GM18519 (cell line): ENCODE data around the gene MYBPC1.
"Not testable (repeated sequence)": the region's sequence is repeated elsewhere in the genome, so short reads cannot be mapped to it uniquely, and the experiment has no call there.

Source experiments
- ATAC-seq: cut with Tn5 transposase; IDR thresholded peaks from one replicate; pipeline ENCODE4 v1.9.1; 2021; ENCODE audit warnings: mild to moderate bottlenecking, moderate library complexity; ENCODE audit not compliant: unreplicated experiment, low FRiP score

MYBPC1 gene, protein sequence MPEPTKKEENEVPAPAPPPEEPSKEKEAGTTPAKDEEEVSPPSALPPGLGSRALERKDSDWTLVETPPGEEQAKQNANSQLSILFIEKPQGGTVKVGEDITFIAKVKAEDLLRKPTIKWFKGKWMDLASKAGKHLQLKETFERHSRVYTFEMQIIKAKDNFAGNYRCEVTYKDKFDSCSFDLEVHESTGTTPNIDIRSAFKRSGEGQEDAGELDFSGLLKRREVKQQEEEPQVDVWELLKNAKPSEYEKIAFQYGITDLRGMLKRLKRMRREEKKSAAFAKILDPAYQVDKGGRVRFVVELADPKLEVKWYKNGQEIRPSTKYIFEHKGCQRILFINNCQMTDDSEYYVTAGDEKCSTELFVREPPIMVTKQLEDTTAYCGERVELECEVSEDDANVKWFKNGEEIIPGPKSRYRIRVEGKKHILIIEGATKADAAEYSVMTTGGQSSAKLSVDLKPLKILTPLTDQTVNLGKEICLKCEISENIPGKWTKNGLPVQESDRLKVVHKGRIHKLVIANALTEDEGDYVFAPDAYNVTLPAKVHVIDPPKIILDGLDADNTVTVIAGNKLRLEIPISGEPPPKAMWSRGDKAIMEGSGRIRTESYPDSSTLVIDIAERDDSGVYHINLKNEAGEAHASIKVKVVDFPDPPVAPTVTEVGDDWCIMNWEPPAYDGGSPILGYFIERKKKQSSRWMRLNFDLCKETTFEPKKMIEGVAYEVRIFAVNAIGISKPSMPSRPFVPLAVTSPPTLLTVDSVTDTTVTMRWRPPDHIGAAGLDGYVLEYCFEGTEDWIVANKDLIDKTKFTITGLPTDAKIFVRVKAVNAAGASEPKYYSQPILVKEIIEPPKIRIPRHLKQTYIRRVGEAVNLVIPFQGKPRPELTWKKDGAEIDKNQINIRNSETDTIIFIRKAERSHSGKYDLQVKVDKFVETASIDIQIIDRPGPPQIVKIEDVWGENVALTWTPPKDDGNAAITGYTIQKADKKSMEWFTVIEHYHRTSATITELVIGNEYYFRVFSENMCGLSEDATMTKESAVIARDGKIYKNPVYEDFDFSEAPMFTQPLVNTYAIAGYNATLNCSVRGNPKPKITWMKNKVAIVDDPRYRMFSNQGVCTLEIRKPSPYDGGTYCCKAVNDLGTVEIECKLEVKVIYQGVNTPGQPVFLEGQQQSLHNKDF

DNA sequence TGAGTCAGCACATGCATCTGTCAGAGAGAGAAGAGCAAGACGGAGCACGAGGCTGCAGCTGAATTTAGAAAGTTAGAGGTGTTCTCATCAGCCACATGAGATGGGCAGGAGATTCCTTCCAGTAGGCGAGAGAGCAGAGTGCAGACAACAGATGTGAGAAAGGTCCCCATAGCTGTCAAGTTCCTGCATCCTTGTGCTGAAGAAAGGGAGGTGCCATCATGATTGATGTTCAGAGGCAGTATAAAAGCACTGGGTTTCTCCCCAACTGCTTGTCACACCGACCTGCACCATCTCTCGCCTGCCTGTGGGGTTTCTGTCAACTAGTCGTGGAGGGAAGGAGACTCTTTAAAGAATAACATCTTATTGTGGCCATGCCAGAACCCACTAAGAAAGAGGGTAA lies at the start of gene MYBPC1:
MYBPC1 (plus strand) TSS at position 272 of the 400 bp plus-strand sequence; CDS start at position 372, 100 bp downstream.
- no peak for ATAC-seq

DNA sequence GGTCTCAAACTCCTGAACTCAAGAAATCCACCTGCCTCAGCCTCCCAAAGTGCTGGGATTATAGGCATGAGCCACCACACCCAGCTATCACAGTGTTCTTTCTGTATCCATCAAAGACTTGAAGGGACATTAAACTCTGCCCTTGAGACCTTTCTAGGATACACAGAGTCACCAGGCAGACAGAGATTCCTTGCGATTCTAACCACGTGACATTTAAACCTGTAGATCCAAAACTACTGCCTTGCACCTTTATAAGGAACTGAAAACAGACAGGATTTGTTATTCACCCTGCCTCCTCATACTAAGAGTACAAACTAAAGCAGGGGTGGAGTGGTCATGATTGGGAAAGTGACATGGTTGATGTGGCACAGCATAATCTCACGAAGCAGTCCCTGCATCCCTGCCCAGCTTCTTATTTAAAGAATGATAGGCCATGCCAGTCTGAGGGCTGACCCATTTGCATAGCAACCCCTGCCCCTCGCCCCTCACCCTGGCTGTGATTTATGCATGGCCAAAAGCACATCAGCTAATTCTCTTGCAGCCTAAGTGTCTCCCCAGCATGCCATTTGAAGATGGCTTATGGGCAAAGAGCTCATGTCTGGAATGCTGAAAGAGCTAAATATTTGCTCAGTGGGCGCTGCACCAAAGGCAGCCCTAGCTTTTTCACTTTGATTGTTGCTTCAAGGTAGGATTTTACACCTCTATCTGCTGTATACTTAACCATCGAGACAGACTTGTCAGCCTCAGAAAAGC lies 43.2 kb upstream of the MYBPC1 start:
- no peak for ATAC-seq

- ATAC-seq, result no peak
These were observed 42.5 kb upstream of the MYBPC1 start for GRCh38 chr12:101552277-101552676.

GRCh38 chr12:101557094-101557493 lies 37.7 kb upstream of the MYBPC1 start:
- ATAC-seq, result no peak

- ATAC-seq, result not testable (repeated sequence)
These were observed 36.0 kb upstream of the MYBPC1 start for GRCh38 chr12:101558726-101559125.

DNA sequence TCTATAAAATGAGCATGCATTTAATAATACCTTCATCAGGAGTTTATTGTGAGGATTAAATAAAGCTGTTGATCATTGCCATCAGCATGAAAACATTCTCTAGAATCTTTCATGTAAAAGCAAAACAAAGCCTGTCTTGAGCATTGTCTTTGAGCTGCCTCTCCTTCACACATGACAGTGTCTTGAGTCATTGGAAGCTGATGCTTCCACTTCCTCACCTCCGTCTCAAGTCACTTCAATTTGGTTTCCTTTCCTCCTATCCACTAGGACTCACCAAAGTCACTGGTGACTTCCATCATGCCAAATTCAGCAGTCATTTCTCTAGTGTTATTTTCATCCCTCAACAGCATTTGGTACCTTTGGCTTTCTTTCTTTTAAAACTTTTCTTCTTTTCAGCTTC lies 31.6 kb upstream of the MYBPC1 start:
- no peak for ATAC-seq

DNA sequence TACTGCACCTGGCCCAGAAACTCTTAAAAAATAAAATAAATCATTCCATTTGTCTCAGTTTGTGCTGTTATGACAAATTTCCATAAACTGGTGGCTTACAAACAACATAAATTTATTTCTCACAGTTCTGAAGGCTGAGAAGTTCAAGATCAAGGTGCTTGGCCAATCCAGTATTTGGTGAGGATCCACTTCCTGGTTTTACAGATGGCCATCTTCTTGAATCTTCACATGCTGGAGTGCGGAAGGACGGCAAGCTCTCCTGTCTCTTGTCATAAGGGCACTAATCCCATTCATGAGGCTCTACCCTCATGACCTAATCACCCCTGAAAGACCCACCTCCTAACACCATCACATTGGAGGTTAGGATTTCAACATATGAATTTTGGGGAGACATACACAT lies 29.9 kb upstream of the MYBPC1 start:
- no peak for ATAC-seq

DNA sequence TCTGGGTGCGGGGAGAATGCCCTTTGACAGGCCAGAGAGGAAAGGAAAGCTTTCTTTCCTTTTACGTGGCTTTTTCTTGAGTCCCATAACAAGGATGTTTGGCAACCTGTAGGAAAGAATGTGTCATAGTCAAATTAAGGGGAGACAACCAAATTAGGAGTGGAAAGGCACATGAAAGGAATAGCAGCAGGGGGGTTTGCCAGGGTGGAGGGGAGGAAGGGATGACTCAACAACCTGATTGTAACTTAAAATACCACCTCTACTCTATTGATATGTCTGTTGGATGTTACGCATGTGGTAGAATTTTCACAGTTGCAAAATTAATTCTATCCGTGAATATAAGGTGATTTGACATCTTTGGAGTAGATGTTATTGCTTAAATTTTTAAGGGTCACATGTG lies 28.5 kb upstream of the MYBPC1 start:
- no peak for ATAC-seq

DNA sequence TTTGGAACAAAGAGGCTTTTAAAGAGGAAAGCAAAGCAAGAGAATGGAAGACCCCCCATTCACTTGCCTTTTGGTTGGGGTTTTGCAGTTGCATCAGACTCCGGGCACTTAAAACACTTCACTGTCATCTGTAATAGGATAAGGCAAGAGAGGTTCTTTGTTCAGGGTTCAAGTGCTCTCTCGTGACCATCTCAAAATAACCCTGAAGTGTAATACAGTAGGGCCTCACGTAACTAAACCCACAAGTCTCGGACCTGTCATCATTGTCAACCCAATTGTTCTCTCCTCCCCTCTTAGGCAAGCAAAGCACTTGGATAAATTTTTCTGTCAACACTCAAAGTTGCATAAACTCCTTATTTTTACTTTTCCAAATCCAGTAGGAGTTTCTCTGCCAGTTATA lies 26.9 kb upstream of the MYBPC1 start:
- no peak for ATAC-seq

DNA sequence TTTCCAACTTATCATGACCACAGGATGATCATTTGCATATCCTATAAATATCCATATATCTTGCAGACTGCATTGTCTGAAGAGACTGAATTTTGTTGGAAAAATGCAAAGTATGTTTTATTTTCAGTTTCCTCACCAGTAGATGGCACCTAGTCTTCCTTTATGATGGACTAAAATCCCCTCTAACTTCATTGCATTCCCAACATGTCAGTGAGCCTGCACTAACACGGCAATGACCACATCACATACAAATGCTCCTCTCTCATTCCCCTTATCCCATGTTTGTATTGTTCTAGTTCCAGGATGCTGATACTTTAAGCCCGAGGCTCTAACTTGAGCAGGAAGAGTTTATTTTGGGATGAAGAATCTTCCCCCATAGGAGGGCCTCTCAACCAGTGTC lies 24.7 kb upstream of the MYBPC1 start:
- ATAC-seq, result no peak

GRCh38 chr12:101571105-101571504 lies 23.7 kb upstream of the MYBPC1 start:
- no peak for ATAC-seq

DNA sequence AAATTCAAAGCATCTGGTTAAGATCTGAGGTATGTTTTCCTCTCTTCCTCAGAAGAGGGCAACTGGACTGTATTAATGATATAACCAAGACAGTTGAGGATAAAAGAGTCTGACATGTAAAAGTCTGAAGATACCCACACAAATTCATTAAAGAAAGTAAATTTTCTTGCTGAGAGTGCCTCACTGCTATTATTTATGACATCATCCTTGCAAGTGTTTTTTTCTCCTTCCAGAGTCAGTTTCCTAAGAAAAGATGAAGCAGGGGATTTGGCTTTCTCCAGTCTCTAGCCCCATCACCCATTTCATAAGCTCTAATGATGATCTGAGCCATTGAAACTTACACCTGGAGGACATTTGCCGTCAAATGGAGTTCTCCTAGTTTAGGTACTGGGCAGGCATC lies 21.0 kb upstream of the MYBPC1 start:
- no peak for ATAC-seq

- ATAC-seq, result no peak
These were observed 16.4 kb upstream of the MYBPC1 start for GRCh38 chr12:101578417-101578816.

- ATAC-seq, result no peak
These were observed 13.6 kb upstream of the MYBPC1 start for GRCh38 chr12:101581190-101581589.

DNA sequence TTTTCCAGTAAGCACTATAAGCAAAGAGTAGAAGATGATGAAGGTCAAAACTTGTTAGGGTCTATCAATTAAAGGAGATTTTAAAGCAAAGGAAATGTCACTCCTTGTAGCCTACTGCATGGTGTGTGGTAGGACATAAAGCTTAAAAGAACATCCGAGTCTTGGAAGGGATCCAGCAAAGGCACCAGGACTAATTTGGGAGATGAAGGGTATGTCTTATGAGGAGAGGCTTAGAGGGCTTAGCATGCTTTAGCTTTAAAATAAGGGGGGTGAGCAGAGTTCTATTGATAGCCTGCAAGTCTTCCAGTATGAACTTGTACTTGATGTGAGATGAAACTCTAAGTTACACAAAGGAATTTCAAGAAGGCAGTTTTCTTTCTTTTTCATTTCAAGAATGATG lies 11.8 kb upstream of the MYBPC1 start:
- ATAC-seq, result no peak

- no peak for ATAC-seq
These were observed 4.4 kb upstream of the MYBPC1 start for GRCh38 chr12:101590383-101590782.

GRCh38 chr12:101591781-101592180 lies 3.0 kb upstream of the MYBPC1 start:
- ATAC-seq, result no peak

- ATAC-seq, result no peak
These were observed 2.3 kb upstream of the MYBPC1 start for GRCh38 chr12:101592448-101592847.

- ATAC-seq, result no peak
These were observed 1.9 kb upstream of the MYBPC1 start for GRCh38 chr12:101592921-101593320.

DNA sequence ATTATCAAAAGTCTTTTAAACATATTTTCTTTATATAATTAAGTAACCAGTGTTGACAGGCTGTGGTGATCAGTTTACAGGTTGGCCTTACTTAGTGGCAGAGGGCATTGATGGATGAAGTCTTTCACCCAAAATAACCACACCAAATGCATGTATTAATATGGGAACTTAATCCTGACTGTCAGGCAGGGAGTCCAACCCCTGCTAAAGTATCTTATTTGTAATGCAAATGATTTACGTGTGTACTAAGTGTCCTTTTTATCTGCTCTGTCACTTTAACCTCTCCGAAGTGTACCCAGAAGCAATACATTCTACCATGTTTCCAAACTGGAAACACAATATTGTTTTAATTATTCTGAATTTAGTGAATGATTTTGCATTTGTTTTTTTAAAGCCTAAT lies 1.4 kb downstream of the MYBPC1 start:
- no peak for ATAC-seq
